Upper lobe of right lung (tissue), 1 donor: ENCODE results near the gene HS6ST1. TPM values are rescaled to one million over a fixed set of nuclear protein-coding genes. Genes with fewer than 3 reads are reported as not detected.

Experiments used
- ATAC-seq: fragments of 200-7000 bp; cut with Tn5 transposase; one replicate; pipeline ENCODE4 v1.9.1; 2020; ENCODE audit warnings: mild to moderate bottlenecking, moderate library complexity
- DNase-seq: peaks from one replicate; pipeline ENCODE4 v3.0.0-alpha.2; 2020
- H3K27ac ChIP-seq: fragments of 200-600 bp; one replicate; pipeline ENCODE4 v1.8.0; 2022
- H3K27me3 ChIP-seq: fragments of 200-600 bp; one replicate; pipeline ENCODE4 v1.8.0; 2022; ENCODE audit warnings: mild to moderate bottlenecking
- H3K36me3 ChIP-seq: fragments of 200-600 bp; one replicate; pipeline ENCODE4 v1.8.0; 2022
- H3K4me1 ChIP-seq: fragments of 200-600 bp; one replicate; pipeline ENCODE4 v1.8.0; 2022
- H3K4me3 ChIP-seq: fragments of 200-600 bp; one replicate; pipeline ENCODE4 v1.8.0; 2022; ENCODE audit warnings: mild to moderate bottlenecking
- H3K9me3 ChIP-seq: fragments of 200-600 bp; one replicate; pipeline ENCODE4 v1.8.0; 2022
- CTCF ChIP-seq: fragments of 200-600 bp; IDR thresholded peaks from one replicate; pipeline ENCODE4 v1.8.0; 2022; ENCODE audit warnings: antibody characterized with exemption
- intact Hi-C: fragments of 100-400 bp; cut with DNase I; formaldehyde crosslinking; loops from one replicate; pipeline ENCODE4 v1.11.0; 2022
- total RNA-seq: library from RNA; stranded (reverse); fragmentation: NEBNext Ultra II Directional; extraction: Animal tissue kit (Norgen Biotek cat#: 25700); gene quantifications from one replicate; pipeline ENCODE4 v1.2.1, GENCODE V29; 2021
- donor health status: DM: no; HTN: yes; CAD: no; lungs with severe emphysema.

HS6ST1 gene
- total RNA-seq, 1 donor from 2014 or later = 33.2 TPM

GRCh38 chr2:128323555-128323931, 4.9 kb upstream of the HS6ST1 start:
- Histone ChIP-seq H3K36me3 (no peaks in the 10 kb centered on the region), H3K27me3 (no peaks in the 10 kb centered on the region), H3K4me1 (peaks cover 11% of the 10 kb centered on the region), H3K27ac (no peak overlapping the region), H3K4me3 (no peak overlapping the region), H3K9me3 (no peaks in the 10 kb centered on the region)
- ATAC-seq = no peak
- intact Hi-C loops = no loop called here
- no peak for TF ChIP-seq CTCF
- peak; percentile 64 for DNase-seq

GRCh38 chr2:128322715-128323554, 4.3 kb upstream of the HS6ST1 start:
- peak overlapping the region; percentile 57 for H3K4me3 ChIP-seq
- ATAC-seq (no peak), DNase-seq (peak; percentile 74)
- H3K4me1 ChIP-seq = peaks cover 11% of the 10 kb centered on the region
- H3K36me3 ChIP-seq = no peaks in the 10 kb centered on the region
- intact Hi-C loops = no loop called here
- no peaks in the 10 kb centered on the region for H3K27me3 ChIP-seq
- no peak for TF ChIP-seq CTCF
- peak overlapping the region; percentile 81 for H3K27ac ChIP-seq
- no peaks in the 10 kb centered on the region for H3K9me3 ChIP-seq

GRCh38 chr2:128321784-128322714, 3.4 kb upstream of the HS6ST1 start:
- H3K4me3 ChIP-seq = peak overlapping the region; percentile 57
- H3K27me3 ChIP-seq = no peaks in the 10 kb centered on the region
- intact Hi-C loops = no loop called here
- H3K9me3 ChIP-seq = no peaks in the 10 kb centered on the region
- H3K4me1 ChIP-seq = peaks cover 12% of the 10 kb centered on the region
- DNase-seq (peak; percentile 91), ATAC-seq (peak; percentile 86)
- peak; percentile 93 for TF ChIP-seq CTCF
- peak overlapping the region; percentile 81 for H3K27ac ChIP-seq
- H3K36me3 ChIP-seq = no peaks in the 10 kb centered on the region

GRCh38 chr2:128320906-128321771, 2.5 kb upstream of the HS6ST1 start:
- Histone ChIP-seq H3K4me1 (peaks cover 20% of the 10 kb centered on the region), H3K27me3 (no peaks in the 10 kb centered on the region), H3K9me3 (no peaks in the 10 kb centered on the region), H3K4me3 (peak overlapping the region; percentile 57), H3K27ac (no peak overlapping the region), H3K36me3 (no peaks in the 10 kb centered on the region)
- TF ChIP-seq CTCF = no peak
- DNase-seq = no peak
- ATAC-seq = no peak
- intact Hi-C loops = no loop called here
